ENCODE data around the gene CD320. TPM values are rescaled to one million over a fixed set of nuclear protein-coding genes. Genes with fewer than 3 reads are reported as not detected.
A peak's percentile ranks its signal among the peaks of the same experiment; 100 is the strongest.

CD320 gene
- total and polyA plus RNA-seq, 4 experiments from 2014 or later, result 29.6 to 53.5 (median 40.0) TPM

DNA sequence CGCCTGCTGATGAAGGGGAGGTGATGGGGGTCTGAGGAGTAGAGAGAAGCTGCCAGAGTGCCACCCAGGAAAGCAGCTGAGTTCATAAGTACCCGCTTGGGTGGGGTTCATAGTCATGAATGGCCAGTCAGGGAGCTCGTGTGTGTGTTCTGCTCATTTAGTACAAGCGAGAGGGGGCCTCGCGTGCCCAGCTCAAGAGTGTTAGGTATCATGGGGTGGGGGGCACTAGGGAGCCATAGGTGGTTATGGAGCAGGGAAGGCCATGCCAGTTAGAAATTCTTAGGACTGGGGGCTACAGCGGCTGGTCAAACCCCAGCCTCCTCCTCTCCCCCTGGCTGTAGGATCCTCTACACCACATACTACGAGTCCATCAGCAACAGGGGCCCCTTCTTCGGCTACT, 46.8 kb downstream of the CD320 start:
- peaks cover 0 to 7% (median 1%) of the 10 kb centered on the region in 4 donors for H3K4me1 Mint-ChIP-seq
- POLR2A ChIA-PET (ENCODE audit: partially characterized antibody), result no interaction called here
- H3K27ac Mint-ChIP-seq, result no peak overlapping the region
- DNase-seq, result no peak
- H3K27me3 ChIP-seq (ENCODE audit: insufficient read depth, low read length), result no peaks in the 10 kb centered on the region
- no peaks in the 10 kb centered on the region for H3K27me3 Mint-ChIP-seq
- H3K27ac ChIP-seq (ENCODE audit: low read depth, low read length), result no peak overlapping the region
- H3K4me3 ChIP-seq (ENCODE audit: low read length in 2 of 2), result no peak overlapping the region
- H3K4me1 ChIP-seq (ENCODE audit: insufficient read depth, low read length), result peaks cover 7% of the 10 kb centered on the region
- no peaks in the 10 kb centered on the region for H3K36me3 ChIP-seq (ENCODE audit: insufficient read depth, low read length)
- intact Hi-C loops (cut with micrococcal nuclease), result no loop called here
- H3K4me3 Mint-ChIP-seq, result no peak overlapping the region
- no peaks in the 10 kb centered on the region for H3K9me3 ChIP-seq (ENCODE audit: control insufficient read depth in 1 of 2, low read length in 2 of 2)
- peaks cover 11 to 21% of the 10 kb centered on the region in 2 donors for H3K36me3 Mint-ChIP-seq
- CTCF ChIA-PET (ENCODE audit: partially characterized antibody), result interaction anchor here (1.0 to 1.1 kb wide), 2 partner anchors 61 to 317 kb away, joined by 3 to 5 read pairs; partner anchors contain the start of genes RPS28 and TIMM44
- no peaks in the 10 kb centered on the region for H3K9me3 Mint-ChIP-seq

DNA sequence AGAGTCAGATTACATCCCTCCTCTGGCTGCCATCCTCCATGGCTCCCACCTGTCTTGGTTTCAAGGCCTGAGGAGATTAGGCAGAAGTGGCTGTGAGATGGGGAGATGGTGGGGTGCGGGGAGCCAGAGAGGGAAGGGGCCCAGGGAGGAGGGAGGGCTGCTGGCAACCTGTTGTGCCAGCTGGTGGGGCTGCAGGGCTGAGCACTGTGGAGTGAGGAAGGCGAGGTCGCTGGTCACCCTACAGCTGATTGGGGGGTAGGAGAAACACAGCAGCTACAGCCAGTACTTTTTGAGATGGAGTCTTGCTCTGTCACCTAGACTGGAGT, 48.3 kb downstream of the CD320 start:
- no peaks in the 10 kb centered on the region for H3K36me3 ChIP-seq (ENCODE audit: insufficient read depth, low read length)
- Mint-ChIP-seq H3K4me3 (no peak overlapping the region), H3K9me3 (no peaks in the 10 kb centered on the region), H3K27ac (no peak overlapping the region), H3K27me3 (no peaks in the 10 kb centered on the region), H3K4me1 (peaks cover 0 to 7% (median 1%) of the 10 kb centered on the region in 4 donors), H3K36me3 (peaks cover 15 to 24% of the 10 kb centered on the region in 2 donors)
- ChIA-PET CTCF (ENCODE audit: partially characterized antibody) (interaction anchor here (0.7 kb wide), 1 partner anchor 11 kb away, joined by 3 read pairs; no protein-coding TSS in a partner anchor), POLR2A (ENCODE audit: partially characterized antibody) (no interaction called here)
- intact Hi-C loops (cut with micrococcal nuclease), result no loop called here
- H3K27ac ChIP-seq (ENCODE audit: low read depth, low read length), result no peak overlapping the region
- H3K27me3 ChIP-seq (ENCODE audit: insufficient read depth, low read length), result no peaks in the 10 kb centered on the region
- no peak for DNase-seq
- H3K4me1 ChIP-seq (ENCODE audit: insufficient read depth, low read length), result peaks cover 7% of the 10 kb centered on the region
- no peak overlapping the region for H3K4me3 ChIP-seq (ENCODE audit: low read length in 2 of 2)
- H3K9me3 ChIP-seq (ENCODE audit: control insufficient read depth in 1 of 2, low read length in 2 of 2), result no peaks in the 10 kb centered on the region

DNA sequence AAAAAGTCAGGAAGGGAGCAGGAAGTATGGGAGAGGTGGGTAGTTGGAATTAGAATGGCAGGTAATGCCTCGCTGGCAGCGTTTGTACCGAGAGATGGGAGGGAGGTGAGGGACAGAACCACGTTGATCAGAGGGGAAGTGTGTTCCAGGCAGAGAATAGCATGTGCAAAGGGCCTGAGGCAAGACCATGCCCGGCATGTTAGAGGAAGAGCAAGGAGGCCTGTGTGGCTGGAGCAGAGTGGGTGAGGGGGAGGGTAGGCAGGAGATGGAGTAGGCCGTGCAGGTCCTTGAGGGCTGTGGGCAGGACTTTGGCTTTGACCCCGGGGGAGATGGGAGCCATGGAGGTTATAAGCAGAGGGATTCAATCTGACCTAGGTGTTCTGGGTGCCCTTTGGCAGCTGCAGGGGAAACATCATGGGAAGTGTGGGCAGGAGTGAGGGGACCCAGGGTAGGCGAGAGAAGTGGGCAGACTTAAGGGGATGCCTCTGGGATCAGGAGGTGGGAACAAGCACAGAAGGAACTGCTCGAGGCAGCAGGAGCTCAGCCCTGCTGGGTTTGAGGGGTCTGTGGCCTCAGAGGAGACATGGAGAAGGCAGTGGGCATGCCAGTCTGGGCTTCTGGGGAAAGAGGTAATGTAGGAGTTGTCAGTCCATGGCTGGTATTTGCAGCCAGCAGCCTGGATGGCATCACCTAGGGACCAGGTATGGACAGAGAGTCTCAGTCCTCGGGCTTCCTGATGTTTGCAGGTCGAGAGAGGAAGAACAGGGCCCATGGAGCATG, 48.8 kb downstream of the CD320 start:
- no peak for DNase-seq

DNA sequence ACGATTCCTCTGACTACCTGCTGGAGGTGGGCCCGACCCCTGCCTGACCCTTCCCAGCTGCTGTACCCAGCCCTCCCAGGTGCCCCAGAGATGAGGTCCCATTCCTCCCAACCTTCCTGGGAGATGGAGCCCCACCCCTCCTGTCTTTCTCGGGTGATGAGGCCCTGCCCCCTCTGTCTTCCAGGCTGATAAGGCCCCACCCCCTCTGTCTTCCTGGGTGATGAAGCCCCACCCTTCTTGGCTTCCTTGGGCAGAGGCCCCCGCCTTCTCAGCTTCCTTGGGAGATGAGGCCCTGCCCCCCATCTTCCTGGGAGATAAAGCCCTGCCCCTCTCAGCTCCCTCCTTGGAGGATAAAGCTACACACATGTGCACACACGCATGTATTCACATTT, 51.1 kb downstream of the CD320 start:
- Mint-ChIP-seq H3K9me3 (no peaks in the 10 kb centered on the region), H3K27ac (peak overlapping the region in 1 of 7 donors; percentile 64), H3K4me1 (peaks cover 2 to 7% (median 4%) of the 10 kb centered on the region in 4 donors), H3K27me3 (no peaks in the 10 kb centered on the region), H3K4me3 (peak overlapping the region in 1 of 8 donors; percentile 36), H3K36me3 (peaks cover 18 to 26% of the 10 kb centered on the region in 2 donors)
- ChIA-PET CTCF (ENCODE audit: partially characterized antibody) (interaction anchor here (1.5 kb wide), 1 partner anchor 99 kb away, joined by 4 read pairs; no protein-coding TSS in a partner anchor), POLR2A (ENCODE audit: partially characterized antibody) (interaction anchor here (1.6 kb wide), 1 partner anchor 62 kb away, joined by 3 read pairs; no protein-coding TSS in a partner anchor)
- Histone ChIP-seq H3K27me3 (ENCODE audit: insufficient read depth, low read length) (no peaks in the 10 kb centered on the region), H3K4me1 (ENCODE audit: insufficient read depth, low read length) (peaks cover 7% of the 10 kb centered on the region), H3K4me3 (ENCODE audit: low read length in 2 of 2) (no peak overlapping the region), H3K27ac (ENCODE audit: low read depth, low read length) (no peak overlapping the region), H3K9me3 (ENCODE audit: control insufficient read depth in 1 of 2, low read length in 2 of 2) (no peaks in the 10 kb centered on the region), H3K36me3 (ENCODE audit: insufficient read depth, low read length) (no peaks in the 10 kb centered on the region)
- intact Hi-C loops (cut with micrococcal nuclease), result no loop called here
- DNase-seq, result no peak

More for the DNA sequence above, 48.8 kb downstream of the CD320 start:
- Mint-ChIP-seq H3K27ac (no peak overlapping the region), H3K27me3 (no peaks in the 10 kb centered on the region), H3K4me1 (peaks cover 0 to 7% (median 1%) of the 10 kb centered on the region in 4 donors), H3K9me3 (no peaks in the 10 kb centered on the region), H3K36me3 (peaks cover 15 to 24% of the 10 kb centered on the region in 2 donors), H3K4me3 (no peak overlapping the region)
- H3K4me3 ChIP-seq (ENCODE audit: low read length in 2 of 2), result no peak overlapping the region
- H3K9me3 ChIP-seq (ENCODE audit: control insufficient read depth in 1 of 2, low read length in 2 of 2), result no peaks in the 10 kb centered on the region
- CTCF ChIA-PET (ENCODE audit: partially characterized antibody), result interaction anchor here (0.7 kb wide), 1 partner anchor 12 kb away, joined by 3 read pairs; no protein-coding TSS in a partner anchor
- no peak overlapping the region for H3K27ac ChIP-seq (ENCODE audit: low read depth, low read length)
- intact Hi-C loops (cut with micrococcal nuclease), result no loop called here
- H3K27me3 ChIP-seq (ENCODE audit: insufficient read depth, low read length), result no peaks in the 10 kb centered on the region
- POLR2A ChIA-PET (ENCODE audit: partially characterized antibody), result no interaction called here
- H3K36me3 ChIP-seq (ENCODE audit: insufficient read depth, low read length), result no peaks in the 10 kb centered on the region
- peaks cover 7% of the 10 kb centered on the region for H3K4me1 ChIP-seq (ENCODE audit: insufficient read depth, low read length)

GRCh38 chr19:8256276-8257051, 51.7 kb downstream of the CD320 start:
- Mint-ChIP-seq H3K27ac (no peak overlapping the region), H3K9me3 (no peaks in the 10 kb centered on the region), H3K4me1 (peaks cover 2 to 7% (median 4%) of the 10 kb centered on the region in 4 donors), H3K4me3 (peak overlapping the region in 1 of 8 donors; percentile 36), H3K27me3 (no peaks in the 10 kb centered on the region), H3K36me3 (peaks cover 18 to 26% of the 10 kb centered on the region in 2 donors)
- DNase-seq, result no peak
- Histone ChIP-seq H3K4me1 (ENCODE audit: insufficient read depth, low read length) (peaks cover 7% of the 10 kb centered on the region), H3K9me3 (ENCODE audit: control insufficient read depth in 1 of 2, low read length in 2 of 2) (no peaks in the 10 kb centered on the region), H3K4me3 (ENCODE audit: low read length in 2 of 2) (no peak overlapping the region), H3K27me3 (ENCODE audit: insufficient read depth, low read length) (no peaks in the 10 kb centered on the region), H3K36me3 (ENCODE audit: insufficient read depth, low read length) (no peaks in the 10 kb centered on the region), H3K27ac (ENCODE audit: low read depth, low read length) (no peak overlapping the region)
- intact Hi-C loops (cut with micrococcal nuclease), result no loop called here
- ChIA-PET CTCF (ENCODE audit: partially characterized antibody) (interaction anchor here (0.6 to 1.5 kb wide), 3 partner anchors 70 to 98 kb away, joined by 3 to 4 read pairs (median 3); no protein-coding TSS in a partner anchor), POLR2A (ENCODE audit: partially characterized antibody) (interaction anchor here (1.0 to 1.6 kb wide), 2 partner anchors 61 to 312 kb away, joined by 3 read pairs; partner anchors contain the start of gene TIMM44)

GRCh38 chr19:8255426-8256125, 52.6 kb downstream of the CD320 start:
- Mint-ChIP-seq H3K4me3 (no peak overlapping the region), H3K36me3 (peaks cover 18 to 26% of the 10 kb centered on the region in 2 donors), H3K4me1 (peaks cover 2 to 7% (median 4%) of the 10 kb centered on the region in 4 donors), H3K9me3 (no peaks in the 10 kb centered on the region), H3K27ac (no peak overlapping the region), H3K27me3 (no peaks in the 10 kb centered on the region)
- POLR2A ChIA-PET (ENCODE audit: partially characterized antibody), result interaction anchor here (1.0 to 1.6 kb wide), 2 partner anchors 60 to 311 kb away, joined by 3 read pairs; partner anchors contain the start of gene TIMM44
- Histone ChIP-seq H3K9me3 (ENCODE audit: control insufficient read depth in 1 of 2, low read length in 2 of 2) (no peaks in the 10 kb centered on the region), H3K27ac (ENCODE audit: low read depth, low read length) (no peak overlapping the region), H3K4me3 (ENCODE audit: low read length in 2 of 2) (no peak overlapping the region), H3K27me3 (ENCODE audit: insufficient read depth, low read length) (no peaks in the 10 kb centered on the region), H3K4me1 (ENCODE audit: insufficient read depth, low read length) (peaks cover 7% of the 10 kb centered on the region), H3K36me3 (ENCODE audit: insufficient read depth, low read length) (no peaks in the 10 kb centered on the region)
- intact Hi-C loops (cut with micrococcal nuclease), result no loop called here
- no peak for DNase-seq
- CTCF ChIA-PET (ENCODE audit: partially characterized antibody), result interaction anchor here (0.6 to 1.0 kb wide), 3 partner anchors 71 to 98 kb away, joined by 3 read pairs; no protein-coding TSS in a partner anchor

Data from CD4-positive, alpha-beta memory T cell (primary cell).